GM21786 (cell line): ENCODE data around the gene CPSF3.
"Not testable (repeated sequence)": the region's sequence is repeated elsewhere in the genome, so short reads cannot be mapped to it uniquely, and the experiment has no call there.

ENCODE experiments used
- ATAC-seq: cut with Tn5 transposase; IDR thresholded peaks from one replicate; pipeline ENCODE4 v1.9.1; 2021; ENCODE audit not compliant: unreplicated experiment

Gene CPSF3

DNA sequence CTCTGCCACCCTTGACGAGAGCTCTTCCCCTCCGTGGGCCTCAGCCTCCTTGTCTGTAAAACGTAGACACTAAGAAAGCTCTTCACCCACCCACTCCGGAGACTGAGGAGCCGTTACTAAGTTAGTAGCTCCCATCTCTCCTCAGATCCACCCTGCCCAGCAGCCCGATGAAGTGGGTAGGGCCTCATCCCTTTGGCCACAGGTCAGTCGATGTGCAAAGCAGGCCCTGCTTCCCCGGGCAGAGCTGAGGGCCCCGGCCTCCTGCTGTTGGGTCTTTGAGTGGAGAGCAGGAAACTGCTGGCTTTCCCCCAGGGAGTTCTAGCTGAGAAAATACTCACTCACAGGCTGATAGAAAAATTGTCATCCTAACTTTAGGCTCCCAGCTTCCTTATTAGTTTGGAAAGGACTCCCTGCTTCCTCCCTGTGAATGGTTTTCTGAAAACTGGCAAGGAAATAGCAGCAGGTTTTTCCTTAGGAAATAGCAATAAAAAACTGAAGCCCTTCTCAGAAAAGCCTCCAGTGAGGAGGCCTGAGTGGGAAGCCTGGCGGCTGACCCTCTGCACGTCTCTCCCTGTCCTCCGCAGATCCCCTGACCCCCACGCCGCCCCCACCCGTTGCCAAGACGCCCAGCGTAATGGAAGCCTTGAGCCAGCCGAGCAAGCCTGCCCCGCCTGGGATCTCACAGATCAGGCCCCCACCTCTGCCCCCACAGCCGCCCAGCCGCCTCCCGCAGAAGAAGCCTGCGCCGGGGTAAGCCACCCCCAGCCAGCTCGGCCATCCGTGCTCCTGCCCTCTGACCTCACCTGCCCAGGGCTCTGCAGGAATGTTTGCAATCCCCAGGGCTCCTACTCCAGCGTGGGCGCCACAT is 30.3 kb upstream of the CPSF3 start:
- no peak for ATAC-seq

DNA sequence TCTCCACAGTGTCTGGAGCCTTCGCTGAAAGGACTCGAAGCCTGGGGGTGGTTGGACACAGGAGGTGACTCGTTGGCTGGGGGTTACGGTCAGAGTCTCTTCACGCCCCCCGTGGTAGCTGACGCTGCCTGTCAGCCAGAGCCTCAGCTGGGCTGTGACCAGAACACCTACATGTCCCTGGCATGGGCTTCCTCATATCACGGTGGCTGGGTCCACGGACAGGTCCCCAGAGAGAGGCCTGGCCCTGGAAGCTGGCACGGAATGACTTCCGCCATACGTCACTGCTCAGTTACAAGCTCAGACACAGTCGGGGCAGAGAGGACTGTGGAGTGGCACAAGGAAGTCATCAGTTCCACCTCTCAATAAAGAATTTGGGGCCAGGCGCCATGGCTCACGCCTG is 28.6 kb upstream of the CPSF3 start:
- no peak for ATAC-seq

DNA sequence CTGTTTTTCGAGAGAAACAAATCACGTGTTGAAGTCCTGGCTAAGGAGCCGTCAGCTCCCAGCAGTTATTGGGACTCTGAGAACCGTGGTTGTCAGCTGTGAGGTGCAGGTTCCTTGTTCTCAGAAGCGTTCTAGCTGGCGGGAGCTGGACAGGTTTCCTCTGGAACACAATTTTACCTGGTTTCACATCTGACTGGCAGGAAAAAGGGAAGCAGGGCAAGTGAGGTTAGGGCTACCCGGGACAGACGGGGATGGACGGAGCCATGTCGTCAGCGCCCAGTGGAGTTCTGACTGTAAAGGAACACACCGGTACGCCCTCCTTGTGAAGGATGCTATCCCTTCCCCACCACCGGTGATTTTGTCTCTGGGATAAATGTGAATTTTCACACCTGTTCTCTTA is 26.3 kb upstream of the CPSF3 start:
- no peak for ATAC-seq

DNA sequence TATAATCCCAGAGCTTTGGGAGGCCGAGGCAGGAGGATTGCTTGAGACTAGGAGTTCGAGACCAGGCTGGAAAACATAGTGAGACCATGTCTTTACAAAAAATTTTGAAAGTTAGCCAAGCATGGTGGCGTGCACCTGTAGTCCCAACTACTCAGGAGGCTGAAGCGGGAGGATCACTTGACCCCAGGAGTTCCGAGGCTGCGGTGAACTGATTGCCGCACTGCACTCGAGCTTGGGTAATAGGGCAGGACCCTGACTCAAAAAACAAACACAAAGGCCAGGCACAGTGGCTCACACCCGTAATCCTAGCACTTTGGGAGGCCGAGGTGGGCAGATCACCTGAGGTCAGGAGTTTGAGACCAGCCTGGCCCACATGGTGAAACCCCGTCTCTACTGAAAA is 25.2 kb upstream of the CPSF3 start:
- not testable (repeated sequence) for ATAC-seq

DNA sequence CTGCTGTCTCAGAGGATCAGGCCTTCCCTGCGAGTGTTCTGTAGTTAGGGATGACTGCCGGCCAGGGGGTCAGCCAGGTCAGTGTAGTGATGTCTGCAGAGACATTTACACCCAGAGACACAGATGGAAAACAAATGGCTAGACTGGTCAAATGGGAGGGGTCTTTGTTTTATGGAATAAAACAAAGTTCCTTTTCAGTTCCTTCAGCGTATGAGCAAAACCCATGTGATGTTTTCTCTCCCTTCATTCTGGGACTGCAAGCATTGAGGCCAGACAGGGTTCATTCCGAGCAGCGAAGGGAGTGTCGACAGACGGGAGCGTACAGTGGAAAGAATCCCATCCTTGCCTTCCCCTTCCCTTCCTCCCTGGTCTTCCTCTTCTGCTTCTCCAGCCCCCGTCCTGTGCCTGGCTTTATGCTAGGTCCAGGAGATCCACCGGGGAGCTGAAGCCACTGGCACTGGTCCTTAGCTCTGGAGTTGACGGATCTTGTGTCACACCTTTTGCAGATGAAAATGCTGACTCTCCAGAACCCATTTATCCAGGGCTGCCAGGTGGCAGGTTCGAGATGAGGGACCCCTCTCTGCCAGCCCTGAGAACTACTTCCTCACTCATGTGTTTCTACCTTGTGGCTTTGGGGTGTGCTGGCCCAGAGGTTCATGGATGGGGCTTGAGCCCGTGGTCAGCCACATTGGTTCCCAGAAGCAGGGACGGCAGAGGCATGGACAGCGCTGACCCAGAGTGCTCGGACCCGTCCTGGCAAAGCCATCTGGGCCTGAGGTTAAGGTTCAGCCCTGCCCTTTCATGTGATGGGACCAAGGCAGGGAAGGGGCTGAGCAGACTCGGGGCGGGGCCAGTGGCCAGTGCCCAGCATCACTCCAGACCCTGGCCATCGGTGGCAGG is 24.3 kb upstream of the CPSF3 start:
- ATAC-seq, result no peak

DNA sequence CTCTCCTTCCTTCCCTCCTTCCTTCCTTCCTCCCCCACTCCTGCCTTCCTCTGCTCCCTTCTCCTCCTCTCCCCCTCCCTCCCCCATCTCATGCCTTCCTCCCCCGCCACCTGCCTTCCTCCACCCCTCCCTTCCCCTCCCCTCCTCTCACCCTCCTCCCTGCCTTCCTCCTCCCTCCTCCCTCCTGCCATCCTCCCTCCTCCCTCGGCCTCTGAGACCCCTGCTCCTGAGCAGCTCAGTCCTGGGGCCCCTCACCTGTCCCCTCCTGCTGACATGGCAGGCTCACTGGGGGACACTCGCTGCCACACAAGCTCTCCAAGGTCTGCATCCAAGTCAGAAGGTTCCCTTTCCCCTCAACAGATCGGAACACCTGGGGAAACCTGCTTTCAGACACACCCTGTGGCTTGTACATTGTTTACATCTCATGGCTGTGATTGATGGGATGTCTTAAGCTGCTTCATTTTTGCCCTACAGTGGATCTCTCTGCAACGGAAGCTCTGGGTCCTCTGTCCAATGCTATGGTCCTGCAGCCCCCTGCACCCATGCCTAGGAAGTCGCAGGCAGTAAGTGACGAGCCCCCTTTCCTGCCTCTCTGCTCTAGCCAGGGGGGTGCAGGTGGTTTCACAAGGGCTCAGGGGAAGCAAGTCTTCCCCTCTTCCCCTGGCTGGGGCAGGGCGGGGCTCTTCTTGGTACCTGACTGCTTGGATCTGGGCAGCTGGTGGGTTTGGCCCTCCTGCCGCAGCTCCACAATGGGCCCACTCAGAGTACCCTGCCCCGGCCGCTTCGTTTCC is 23.0 kb upstream of the CPSF3 start:
- no peak for ATAC-seq

DNA sequence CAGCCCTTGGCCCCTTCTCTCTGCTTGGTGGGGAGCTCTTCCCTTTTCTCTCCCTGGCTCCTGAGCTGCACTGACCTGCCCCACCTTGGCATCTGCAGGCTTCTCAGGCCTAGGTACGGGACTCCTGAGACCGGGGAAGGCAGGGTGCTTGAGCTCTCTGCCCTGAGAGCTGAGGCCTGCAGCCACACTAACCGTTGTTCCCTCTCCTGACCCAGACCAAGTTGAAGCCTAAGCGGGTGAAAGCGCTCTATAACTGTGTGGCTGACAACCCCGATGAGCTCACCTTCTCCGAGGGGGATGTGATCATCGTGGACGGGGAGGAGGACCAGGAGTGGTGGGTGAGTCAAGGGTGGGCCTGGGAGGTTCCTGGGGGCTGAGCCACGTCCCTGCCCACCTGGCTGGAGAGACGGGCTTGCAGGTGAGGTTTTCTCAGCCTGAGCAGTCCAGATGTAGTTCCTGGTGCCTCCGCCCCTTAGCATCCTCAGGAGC is 22.4 kb upstream of the CPSF3 start:
- no peak for ATAC-seq

DNA sequence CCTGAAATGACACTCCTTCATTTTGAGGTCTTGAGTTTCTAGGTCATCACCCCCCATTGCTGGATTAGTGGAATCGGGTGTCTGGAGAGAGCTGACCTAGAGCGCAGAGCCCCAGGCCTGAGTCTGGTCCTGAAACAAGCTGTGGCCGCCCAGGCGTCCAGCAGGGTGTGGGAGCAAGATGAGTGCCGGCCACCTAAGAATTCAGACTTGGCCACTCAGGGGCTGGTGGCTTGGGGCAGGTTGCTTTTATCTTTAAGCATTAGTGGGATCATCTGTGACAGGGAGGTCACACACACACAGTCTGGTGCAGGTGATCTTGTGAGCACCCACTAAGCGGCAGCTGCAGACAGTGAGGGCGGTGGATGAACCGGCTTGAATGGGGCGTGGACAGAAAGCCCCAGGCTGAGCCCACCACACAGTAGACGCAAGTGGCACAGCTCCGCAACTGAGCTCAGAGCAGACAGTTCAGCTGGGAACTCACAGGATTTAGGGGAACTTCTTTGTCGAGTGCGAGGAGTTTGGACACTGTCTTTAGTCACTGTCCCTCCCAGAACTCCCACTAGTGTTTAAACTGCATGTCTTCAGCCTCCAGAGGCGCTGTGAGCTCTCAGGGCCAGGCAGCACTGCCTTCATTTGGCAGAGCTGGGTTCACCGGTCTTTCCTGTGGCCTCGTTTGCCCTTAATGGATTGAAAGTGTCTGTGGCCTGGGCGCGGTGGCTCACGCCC is 21.6 kb upstream of the CPSF3 start:
- ATAC-seq, result no peak

DNA sequence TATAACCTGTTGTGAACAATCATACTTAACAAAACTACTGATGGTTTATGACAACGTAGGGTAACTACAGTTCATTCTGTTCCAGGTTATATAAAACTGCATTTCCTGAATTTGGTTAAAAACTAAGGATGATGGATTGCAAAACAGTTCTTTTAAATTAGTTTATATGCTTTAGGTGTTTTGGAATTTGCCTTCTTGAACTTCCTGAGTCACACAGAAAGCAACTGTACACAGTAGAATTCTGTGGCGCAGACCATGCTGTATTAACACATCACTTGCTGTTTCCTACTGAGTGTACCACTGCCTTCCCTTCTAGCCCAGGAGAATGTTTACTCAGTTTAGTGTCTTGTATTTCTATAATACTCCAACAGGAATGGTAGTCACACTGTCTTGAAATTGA is 19.5 kb upstream of the CPSF3 start:
- ATAC-seq, result no peak

DNA sequence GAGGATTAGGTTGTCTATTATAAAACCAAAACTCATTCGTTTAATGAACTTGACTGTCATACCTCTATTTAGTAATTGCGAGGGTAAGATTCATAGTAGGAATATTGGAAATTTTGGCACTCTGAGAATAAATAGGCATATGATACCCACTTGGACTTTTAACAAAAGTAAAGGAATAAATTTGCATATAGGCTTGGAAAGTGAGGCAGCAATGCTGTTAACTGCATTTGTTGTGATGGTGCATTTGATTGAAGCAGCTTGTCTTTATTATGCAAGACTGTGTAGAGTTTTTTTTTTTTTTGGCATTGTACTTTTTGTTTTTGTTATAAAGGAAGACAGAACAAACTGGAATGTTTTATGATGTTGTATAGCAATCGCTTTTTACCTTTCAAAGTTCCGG is 19.0 kb upstream of the CPSF3 start:
- no peak for ATAC-seq

DNA sequence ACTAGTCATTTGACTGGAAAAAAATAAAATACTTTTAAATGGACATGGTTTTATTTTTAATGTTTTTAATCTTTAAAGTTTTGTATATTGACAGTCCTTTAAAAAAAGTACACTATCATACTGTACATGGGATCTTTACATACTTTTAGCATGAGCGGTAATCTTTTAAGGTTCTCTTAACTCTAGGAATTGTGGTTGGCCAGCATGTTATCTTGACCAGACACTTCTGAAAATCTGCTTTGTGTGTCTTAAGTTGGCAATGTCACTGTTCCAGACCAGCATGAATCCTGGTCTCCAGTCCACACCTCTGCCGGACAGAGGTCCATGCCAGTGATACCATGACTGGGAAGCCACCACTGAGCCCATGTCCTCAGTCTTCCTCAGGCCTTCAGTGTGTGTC is 17.8 kb upstream of the CPSF3 start:
- no peak for ATAC-seq

DNA sequence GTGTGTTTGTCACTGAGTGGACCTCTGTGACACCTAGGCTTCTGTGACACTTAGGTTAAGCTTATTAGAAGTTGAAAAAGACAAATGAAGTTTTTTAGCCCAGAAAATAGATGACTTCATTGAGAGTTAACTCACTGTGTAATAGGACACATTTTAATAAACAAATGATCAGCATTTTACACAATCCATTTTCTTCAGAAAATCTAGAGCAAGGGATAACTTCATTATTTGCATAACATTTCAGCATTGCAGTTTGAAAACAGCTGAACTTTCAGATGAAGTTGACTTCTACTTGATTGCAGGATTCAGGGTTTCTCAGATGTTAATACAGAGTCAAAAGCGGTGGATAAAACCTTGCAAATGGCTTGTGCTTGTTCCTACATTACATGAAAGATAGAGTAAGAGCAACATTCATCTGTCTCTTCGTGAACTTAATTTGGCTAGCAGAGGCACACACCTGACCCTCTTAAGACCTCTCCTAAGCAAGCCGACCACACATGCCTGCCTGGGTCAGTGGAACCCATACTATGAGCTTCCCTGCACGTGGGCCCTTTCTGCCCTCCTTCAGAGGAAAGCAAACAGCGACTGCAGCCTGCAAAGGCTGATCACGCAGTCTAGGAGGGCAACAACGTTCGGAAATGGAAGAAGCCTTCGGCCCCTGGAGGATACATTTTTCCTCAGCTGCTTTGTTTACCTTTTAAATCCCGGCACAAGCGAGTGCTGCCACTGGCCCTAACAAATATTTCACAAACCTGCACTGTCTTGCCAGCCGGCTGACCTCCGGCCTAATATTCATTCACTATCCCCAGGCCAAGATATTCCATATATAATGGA is 16.7 kb upstream of the CPSF3 start:
- ATAC-seq, result no peak

DNA sequence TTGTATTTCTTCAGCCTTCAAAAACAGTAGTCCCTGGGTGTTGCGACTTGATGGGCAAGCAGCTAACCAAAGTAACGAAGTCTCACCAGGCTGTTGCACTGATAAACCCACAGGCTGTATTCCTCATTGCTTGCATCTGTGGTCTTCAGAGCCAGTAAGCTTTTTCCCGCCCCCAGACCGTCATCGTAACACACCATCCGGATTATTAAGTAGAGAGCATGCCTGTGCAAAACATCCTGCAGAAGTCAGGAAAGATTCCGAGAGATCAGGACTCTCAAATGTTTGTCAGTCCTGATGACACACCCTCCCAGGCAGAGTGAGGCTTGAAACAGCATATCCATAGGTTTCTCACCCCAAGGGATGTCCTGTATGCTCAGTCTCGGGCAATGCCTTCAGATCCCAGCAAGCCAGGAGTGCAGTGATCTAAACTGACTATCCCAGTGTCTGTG is 16.1 kb upstream of the CPSF3 start:
- no peak for ATAC-seq

DNA sequence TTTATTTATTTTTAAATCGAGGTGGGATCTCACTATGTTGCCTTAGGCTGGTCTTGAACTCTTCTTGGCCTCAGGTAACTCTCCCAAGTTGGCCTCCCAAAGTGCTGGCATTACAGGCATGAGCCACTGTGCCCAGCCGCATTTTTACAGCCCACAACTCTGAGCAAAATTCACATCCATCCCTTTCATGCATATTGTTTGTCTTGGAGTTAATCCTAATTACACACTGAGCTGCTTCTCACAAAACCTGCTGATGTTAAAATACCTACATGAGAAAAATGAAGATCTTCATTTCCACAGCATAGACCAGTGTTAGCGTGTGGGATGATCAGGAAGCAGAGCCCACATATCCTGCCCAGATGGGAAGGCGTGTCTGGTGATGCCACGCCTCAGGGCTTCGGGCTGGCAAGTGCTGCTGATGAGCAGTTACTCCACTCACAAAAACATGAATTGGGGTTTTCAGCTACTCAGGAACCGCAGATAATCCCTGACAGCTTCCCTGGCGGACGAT is 14.8 kb upstream of the CPSF3 start:
- ATAC-seq, result no peak

DNA sequence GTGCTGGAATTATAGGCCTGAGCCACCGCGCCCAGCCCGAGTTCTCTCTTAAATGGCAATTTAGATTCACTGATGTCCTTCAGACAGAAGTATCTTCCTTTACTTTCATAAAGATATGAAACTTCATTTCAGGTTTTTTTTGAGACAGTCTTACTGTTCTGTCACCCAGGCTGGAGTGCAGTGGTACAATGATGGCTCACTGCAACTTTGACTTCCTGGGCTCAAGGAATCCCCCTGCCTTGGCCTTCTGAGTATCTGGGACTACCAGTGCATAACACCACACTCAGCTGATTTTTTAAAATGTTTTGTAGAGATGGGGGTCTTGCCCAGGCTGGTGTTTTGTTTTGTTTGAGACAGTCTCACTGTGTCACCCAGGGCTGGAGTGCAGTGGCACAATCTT is 13.3 kb upstream of the CPSF3 start:
- peak; percentile 93 for ATAC-seq

DNA sequence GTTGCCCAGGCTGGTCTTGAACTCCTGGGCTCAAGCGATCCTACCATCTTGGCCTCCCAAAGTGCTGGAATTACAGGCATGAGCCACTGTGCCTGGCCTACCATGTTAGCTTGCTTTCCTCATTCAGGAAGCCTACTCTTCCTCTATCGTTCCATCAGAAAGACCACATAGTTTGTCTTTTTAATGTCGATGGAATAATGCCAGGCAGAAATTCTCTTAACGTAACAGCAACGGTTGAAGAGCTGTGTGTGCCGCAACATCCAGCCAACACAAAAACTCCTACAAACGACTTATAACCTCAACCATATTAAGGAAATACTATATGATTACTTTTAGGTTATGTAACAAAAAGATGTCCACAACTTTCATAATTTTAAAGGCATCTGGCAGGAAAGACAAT is 10.7 kb upstream of the CPSF3 start:
- ATAC-seq, result no peak

DNA sequence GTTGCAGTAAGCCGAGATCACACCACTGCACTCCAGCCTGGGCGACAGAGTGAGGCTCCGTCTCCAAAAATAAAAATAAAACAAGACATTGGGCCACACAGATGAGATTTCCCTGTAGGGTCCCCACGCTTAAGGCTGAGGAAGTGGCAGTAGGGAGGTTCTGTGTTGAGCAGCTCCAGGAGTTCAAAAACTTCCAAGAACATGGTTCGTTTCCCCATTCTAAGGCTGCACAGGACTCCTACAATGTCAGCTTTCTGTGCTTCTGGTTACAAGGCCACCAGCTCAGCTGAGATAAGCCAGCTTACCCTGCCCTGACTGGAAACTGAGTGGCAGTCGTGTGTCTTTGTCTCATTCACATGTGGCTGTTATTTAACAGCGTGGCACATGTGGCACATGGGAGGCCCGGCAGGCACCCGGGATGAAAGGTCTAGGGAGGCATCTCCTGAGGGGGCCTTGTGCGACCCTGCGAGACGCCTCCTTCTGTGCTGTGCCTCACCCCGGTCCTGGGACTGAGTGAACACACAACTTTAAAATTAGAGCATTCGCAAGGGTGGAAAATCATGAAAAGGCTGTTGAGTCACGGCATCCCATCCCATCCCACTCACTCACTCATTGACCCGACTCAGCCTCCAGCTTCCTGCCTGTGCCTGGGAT is 7.8 kb upstream of the CPSF3 start:
- no peak for ATAC-seq

DNA sequence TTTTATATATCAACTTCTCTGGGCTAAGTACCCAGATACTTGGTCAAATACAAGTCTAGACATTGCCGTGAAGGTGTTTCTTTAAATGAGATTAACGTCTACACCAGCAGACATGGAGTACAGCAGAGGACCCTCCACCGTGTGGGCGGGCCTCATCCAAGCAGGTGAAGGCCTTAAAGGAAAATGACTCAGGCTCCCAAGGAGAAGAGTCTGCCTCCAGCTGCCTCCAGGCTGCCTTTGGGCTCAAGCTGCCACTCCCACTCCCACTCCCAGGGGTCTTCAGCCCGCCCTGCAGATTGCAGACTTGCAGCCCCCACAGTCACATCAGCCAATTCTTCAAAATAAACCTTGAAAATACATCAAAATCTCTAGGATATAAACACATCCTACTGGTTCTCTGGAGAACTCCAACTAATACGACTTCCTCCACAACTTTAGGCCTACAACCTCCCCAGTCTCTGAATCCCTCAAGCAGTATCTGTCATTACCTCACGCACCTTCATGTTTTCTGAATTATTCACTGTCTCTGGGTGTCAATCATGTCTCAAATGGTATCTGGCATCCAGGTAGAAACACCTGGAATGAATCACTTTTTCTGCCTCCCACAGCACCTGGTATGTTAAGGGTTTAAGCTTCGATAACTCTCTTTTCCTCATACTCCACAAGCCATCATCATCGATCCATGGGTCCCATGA is 7.0 kb upstream of the CPSF3 start:
- ATAC-seq, result no peak
